NCI-H187 (cell line): ENCODE results near the gene URB2.
"Not testable (repeated sequence)": the region's sequence is repeated elsewhere in the genome, so short reads cannot be mapped to it uniquely, and the experiment has no call there.

Experiments
- DNase-seq, 2 experiments: peaks; one replicate each; lab custom pipeline; 2025; lab: John Stamatoyannopoulos, UW

URB2 gene

GRCh38 chr1:229693129-229693900, 67.3 kb downstream of the URB2 start:
- no peak for DNase-seq

- peak in 1 of 2 experiments; percentile 22 for DNase-seq
Measured at GRCh38 chr1:229694053-229694693, 68.1 kb downstream of the URB2 start.

- no peak for DNase-seq
Measured at GRCh38 chr1:229696385-229696784, 70.3 kb downstream of the URB2 start.

- DNase-seq: no peak
Measured at GRCh38 chr1:229699613-229700267, 73.7 kb downstream of the URB2 start.

- no peak for DNase-seq
Measured at GRCh38 chr1:229704157-229704556, 78.1 kb downstream of the URB2 start.

GRCh38 chr1:229705152-229705551, 79.1 kb downstream of the URB2 start:
- DNase-seq: not testable (repeated sequence)

- DNase-seq: not testable (repeated sequence)
Measured at GRCh38 chr1:229707127-229707526, 81.1 kb downstream of the URB2 start.

GRCh38 chr1:229709500-229710013, 83.5 kb downstream of the URB2 start:
- DNase-seq: no peak
